Measurements from ENCODE around the gene ATXN10. TPM values are rescaled to one million over a fixed set of nuclear protein-coding genes. Genes with fewer than 3 reads are reported as not detected.

The ATXN10 gene
- total RNA-seq, 1 donor from 2014 or later, result 99.7 TPM

DNA sequence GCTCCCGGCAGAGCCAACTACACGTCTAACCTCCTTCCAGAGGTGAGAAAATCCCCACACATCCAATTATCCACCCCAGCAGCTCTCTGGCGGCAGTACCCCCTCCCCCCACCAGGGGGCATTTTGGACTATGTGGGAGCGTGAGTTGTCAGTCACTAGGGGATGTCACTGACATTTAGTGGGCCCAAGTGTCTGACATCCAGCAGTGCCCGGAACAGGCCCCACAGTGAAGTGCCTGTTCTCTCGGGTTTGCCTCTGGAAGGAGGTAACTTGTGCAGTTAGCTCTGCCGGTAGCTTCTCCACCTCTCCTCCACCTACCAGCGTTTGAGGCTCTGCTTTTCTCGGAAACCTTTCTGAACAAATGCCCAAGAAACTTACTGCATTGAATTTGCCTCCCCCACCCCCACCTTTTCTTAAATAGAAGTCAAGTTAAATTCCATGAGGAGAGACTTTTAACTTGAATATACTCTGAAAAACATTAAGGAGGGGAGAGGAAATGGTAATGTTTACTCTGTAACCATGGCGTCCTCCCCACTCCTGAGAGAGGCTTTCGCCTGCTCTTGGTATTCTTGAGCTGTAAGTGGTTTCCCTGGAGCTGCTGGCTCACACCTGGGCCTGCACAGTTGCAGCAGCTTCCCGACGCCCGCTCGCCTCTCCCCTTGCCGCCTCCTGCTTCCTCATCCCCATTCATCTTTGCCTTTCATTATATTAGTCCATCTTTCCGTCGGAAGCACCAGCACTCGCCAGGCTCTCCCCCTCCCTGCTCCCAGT is 192.5 kb downstream of the ATXN10 start:
- Mint-ChIP-seq H3K4me3 (no peak overlapping the region), H3K4me1 (peaks cover 4% of the 10 kb centered on the region), H3K36me3 (ENCODE audit: low read depth) (peaks cover 6% of the 10 kb centered on the region), H3K27ac (no peak overlapping the region), H3K27me3 (peaks cover 37% of the 10 kb centered on the region), H3K9me3 (no peaks in the 10 kb centered on the region)
- DNase-seq, result peak; percentile 74
- peak; percentile 91 for ATAC-seq (ENCODE audit: low read depth)
- TF ChIP-seq, protein P1, sequence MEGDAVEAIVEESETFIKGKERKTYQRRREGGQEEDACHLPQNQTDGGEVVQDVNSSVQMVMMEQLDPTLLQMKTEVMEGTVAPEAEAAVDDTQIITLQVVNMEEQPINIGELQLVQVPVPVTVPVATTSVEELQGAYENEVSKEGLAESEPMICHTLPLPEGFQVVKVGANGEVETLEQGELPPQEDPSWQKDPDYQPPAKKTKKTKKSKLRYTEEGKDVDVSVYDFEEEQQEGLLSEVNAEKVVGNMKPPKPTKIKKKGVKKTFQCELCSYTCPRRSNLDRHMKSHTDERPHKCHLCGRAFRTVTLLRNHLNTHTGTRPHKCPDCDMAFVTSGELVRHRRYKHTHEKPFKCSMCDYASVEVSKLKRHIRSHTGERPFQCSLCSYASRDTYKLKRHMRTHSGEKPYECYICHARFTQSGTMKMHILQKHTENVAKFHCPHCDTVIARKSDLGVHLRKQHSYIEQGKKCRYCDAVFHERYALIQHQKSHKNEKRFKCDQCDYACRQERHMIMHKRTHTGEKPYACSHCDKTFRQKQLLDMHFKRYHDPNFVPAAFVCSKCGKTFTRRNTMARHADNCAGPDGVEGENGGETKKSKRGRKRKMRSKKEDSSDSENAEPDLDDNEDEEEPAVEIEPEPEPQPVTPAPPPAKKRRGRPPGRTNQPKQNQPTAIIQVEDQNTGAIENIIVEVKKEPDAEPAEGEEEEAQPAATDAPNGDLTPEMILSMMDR (IDR thresholded peaks at IDR 0.05), result peak; percentile 89
- ChIA-PET CTCF (interaction anchor here (0.9 to 2.3 kb wide), 11 partner anchors 10 to 286 kb away, joined by 3 to 7 read pairs (median 4); no protein-coding TSS in a partner anchor), POLR2A (interaction anchor here (1.4 kb wide), 1 partner anchor 83 kb away, joined by 4 read pairs; no protein-coding TSS in a partner anchor)
- intact Hi-C loops (cut with micrococcal nuclease), result loop anchor here (1.0 to 10.0 kb wide), 3 partner anchors 219 to 289 kb away; no protein-coding TSS in a partner anchor

DNA sequence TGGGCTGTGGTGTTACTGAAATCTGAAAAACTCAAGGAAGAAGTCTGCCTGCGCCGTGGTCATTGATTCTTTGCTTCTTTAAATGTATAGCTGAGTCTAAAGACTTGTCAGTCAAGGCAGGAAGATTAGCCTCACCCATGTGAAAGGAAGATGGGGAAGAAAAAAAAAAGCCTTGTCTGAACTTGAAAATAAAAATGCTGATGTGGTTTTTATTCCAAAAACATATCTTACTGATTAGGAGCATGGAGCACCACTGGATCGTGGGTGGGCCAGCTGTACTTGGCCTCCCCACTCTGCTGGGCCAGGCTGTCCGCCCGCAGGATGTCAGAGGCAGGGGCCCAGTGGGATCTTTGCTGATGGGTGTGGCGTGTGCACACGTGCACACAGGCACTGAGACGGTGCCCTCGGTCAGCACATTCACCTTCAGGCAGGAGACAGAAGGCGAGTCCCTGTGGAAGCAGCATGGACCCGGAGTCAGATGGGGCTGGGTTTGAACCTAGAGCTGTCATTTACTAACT is 193.4 kb downstream of the ATXN10 start:
- TF ChIP-seq, protein P1 (IDR thresholded peaks at IDR 0.05), result no peak
- H3K4me1 Mint-ChIP-seq, result peaks cover 4% of the 10 kb centered on the region
- intact Hi-C loops (cut with micrococcal nuclease), result loop anchor here (1.0 to 10.0 kb wide), 3 partner anchors 220 to 290 kb away; no protein-coding TSS in a partner anchor
- H3K36me3 Mint-ChIP-seq (ENCODE audit: low read depth), result no peaks in the 10 kb centered on the region
- ATAC-seq (ENCODE audit: low read depth) (no peak), DNase-seq (no peak)
- H3K27me3 Mint-ChIP-seq, result peaks cover 43% of the 10 kb centered on the region
- no peaks in the 10 kb centered on the region for H3K9me3 Mint-ChIP-seq
- POLR2A ChIA-PET, result interaction anchor here (0.7 kb wide), 2 partner anchors 11 to 63 kb away, joined by 3 read pairs; no protein-coding TSS in a partner anchor
- CTCF ChIA-PET, result interaction anchor here (1.2 to 2.0 kb wide), 5 partner anchors 9 to 220 kb away, joined by 3 to 7 read pairs (median 5); no protein-coding TSS in a partner anchor
- no peak overlapping the region for H3K4me3 Mint-ChIP-seq
- no peak overlapping the region for H3K27ac Mint-ChIP-seq

DNA sequence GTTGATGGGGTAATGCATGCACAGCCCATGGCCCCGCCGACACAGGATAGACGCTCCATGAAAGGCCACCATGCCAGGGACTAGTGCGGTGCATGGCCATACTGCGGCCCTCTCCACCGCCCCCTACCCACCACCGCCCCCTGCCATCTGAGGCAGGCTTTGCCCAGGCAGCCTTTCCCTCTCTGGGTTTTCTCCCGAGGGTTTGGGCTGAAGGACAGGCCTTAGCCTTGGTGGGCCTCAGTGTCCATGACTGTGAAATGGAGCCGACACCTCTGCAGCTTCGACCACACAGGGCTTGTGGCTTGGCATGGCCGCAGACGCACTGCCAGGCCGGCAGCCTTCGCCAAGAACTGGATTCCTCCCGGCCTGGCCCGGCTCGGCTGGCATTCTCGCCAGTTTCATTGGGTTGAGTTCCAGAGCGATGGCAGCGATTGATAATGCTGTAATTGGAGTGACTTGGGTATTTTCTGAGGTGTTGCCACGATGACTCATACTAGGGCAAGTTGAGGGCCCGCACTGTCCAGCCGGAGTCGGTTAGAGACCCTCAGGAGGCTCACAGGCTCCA is 194.0 kb downstream of the ATXN10 start:
- DNase-seq (no peak), ATAC-seq (ENCODE audit: low read depth) (no peak)
- H3K9me3 Mint-ChIP-seq, result no peaks in the 10 kb centered on the region
- intact Hi-C loops (cut with micrococcal nuclease), result loop anchor here (10.0 kb wide), 1 partner anchor 291 kb away; no protein-coding TSS in a partner anchor
- TF ChIP-seq, protein P1 (IDR thresholded peaks at IDR 0.05), result no peak
- H3K4me1 Mint-ChIP-seq, result peaks cover 4% of the 10 kb centered on the region
- H3K27me3 Mint-ChIP-seq, result peaks cover 43% of the 10 kb centered on the region
- POLR2A ChIA-PET, result no interaction called here
- no peak overlapping the region for H3K27ac Mint-ChIP-seq
- CTCF ChIA-PET, result interaction anchor here (1.0 kb wide), 1 partner anchor 218 kb away, joined by 3 read pairs; no protein-coding TSS in a partner anchor
- H3K36me3 Mint-ChIP-seq (ENCODE audit: low read depth), result no peaks in the 10 kb centered on the region
- no peak overlapping the region for H3K4me3 Mint-ChIP-seq

DNA sequence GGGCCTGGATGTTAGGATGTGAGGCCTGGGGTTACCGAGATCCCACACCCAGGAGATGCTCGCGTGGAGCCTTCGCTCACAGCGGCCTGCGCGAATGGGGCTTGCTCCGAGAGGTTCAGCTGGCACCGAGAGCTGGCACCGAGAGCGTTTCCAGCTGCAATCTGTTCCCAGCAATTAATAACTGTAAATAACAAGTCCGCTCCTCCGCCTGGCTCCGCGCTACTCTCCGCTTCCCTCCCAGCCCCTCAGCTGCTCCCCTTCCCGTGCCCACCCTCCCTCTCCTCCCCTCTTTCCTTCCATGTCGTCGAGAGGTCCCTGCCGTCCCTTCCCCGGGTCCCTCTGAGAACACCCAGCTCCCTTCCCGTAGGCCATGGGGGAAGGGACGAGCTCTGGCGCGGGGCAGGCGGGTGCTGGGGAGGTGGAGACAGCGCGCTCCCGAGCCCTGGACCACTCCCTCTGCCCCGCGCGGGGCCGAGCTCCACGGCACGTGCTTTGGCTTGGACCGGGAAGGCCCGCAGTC is 194.6 kb downstream of the ATXN10 start:
- H3K4me3 Mint-ChIP-seq, result no peak overlapping the region
- H3K27me3 Mint-ChIP-seq, result peaks cover 43% of the 10 kb centered on the region
- no peak overlapping the region for H3K27ac Mint-ChIP-seq
- H3K36me3 Mint-ChIP-seq (ENCODE audit: low read depth), result no peaks in the 10 kb centered on the region
- no peak for DNase-seq
- intact Hi-C loops (cut with micrococcal nuclease), result loop anchor here (10.0 kb wide), 1 partner anchor 291 kb away; no protein-coding TSS in a partner anchor
- peaks cover 4% of the 10 kb centered on the region for H3K4me1 Mint-ChIP-seq
- TF ChIP-seq, protein P1 (IDR thresholded peaks at IDR 0.05), result no peak
- CTCF ChIA-PET, result interaction anchor here (1.0 kb wide), 1 partner anchor 219 kb away, joined by 3 read pairs; no protein-coding TSS in a partner anchor
- H3K9me3 Mint-ChIP-seq, result no peaks in the 10 kb centered on the region
- ATAC-seq (ENCODE audit: low read depth), result no peak
- POLR2A ChIA-PET, result no interaction called here

All from activated B cell treated with CpG ODN at 0.5 μM for 24 hours (primary cell).